H9 (cell line): Measurements from ENCODE around the gene PARP8. TPM values are rescaled to one million over a fixed set of nuclear protein-coding genes. Genes with fewer than 3 reads are reported as not detected.

Experiments used
- DNase-seq: peaks from one replicate; pipeline ENCODE4 v3.0.0-alpha.2; 2017
- H2AFZ ChIP-seq: one replicate; pipeline ENCODE4 v1.6.1; 2013; ENCODE audit warnings: mild to moderate bottlenecking, low read length, control low read depth, moderate library complexity
- H2AK5ac ChIP-seq: 2 replicates; pipeline ENCODE4 v1.6.1; 2013; ENCODE audit warnings: low read length, control low read depth, mixed read lengths; ENCODE audit not compliant: insufficient read length
- H2BK120ac ChIP-seq: one replicate; pipeline ENCODE4 v1.6.1; 2013; ENCODE audit warnings: low read depth, mild to moderate bottlenecking, low read length, control low read depth, inconsistent platforms; ENCODE audit not compliant: poor library complexity, severe bottlenecking
- H2BK12ac ChIP-seq: 2 replicates; pipeline ENCODE4 v1.6.1; 2013; ENCODE audit warnings: low read length, control low read depth, mixed read lengths, low read depth; ENCODE audit not compliant: insufficient read length
- H2BK15ac ChIP-seq: 2 replicates; pipeline ENCODE4 v1.6.1; 2013; ENCODE audit warnings: low read depth, low read length, control low read depth
- H2BK20ac ChIP-seq: one replicate; pipeline ENCODE4 v1.6.1; 2013; ENCODE audit warnings: low read depth, mild to moderate bottlenecking, low read length, control low read depth, inconsistent platforms; ENCODE audit not compliant: poor library complexity, severe bottlenecking
- H2BK5ac ChIP-seq: 2 replicates; pipeline ENCODE4 v1.6.1; 2013; ENCODE audit warnings: low read length, control low read depth, mixed read lengths; ENCODE audit not compliant: insufficient read length
- H3K14ac ChIP-seq: 2 replicates; pipeline ENCODE4 v1.6.1; 2013; ENCODE audit warnings: low read length, control low read depth; ENCODE audit not compliant: insufficient read depth
- H3K18ac ChIP-seq: 2 replicates; pipeline ENCODE4 v1.6.1; 2013; ENCODE audit warnings: low read depth, mild to moderate bottlenecking, mixed read lengths, low read length, control low read depth; ENCODE audit not compliant: insufficient read length
- H3K23ac ChIP-seq: 2 replicates; pipeline ENCODE4 v1.6.1; 2013; ENCODE audit warnings: low read length, control low read depth, mixed read lengths, low read depth; ENCODE audit not compliant: insufficient read length
- H3K23me2 ChIP-seq: 2 replicates; pipeline ENCODE4 v1.6.1; 2013; ENCODE audit warnings: low read depth, mild to moderate bottlenecking, mixed read lengths, low read length, control low read depth; ENCODE audit not compliant: insufficient read length, poor library complexity, severe bottlenecking
- H3K27ac ChIP-seq: 2 replicates; pipeline ENCODE4 v1.5.1; 2013; ENCODE audit warnings: low read length, control low read depth, mixed read lengths, low read depth; ENCODE audit not compliant: insufficient read length
- H3K27me3 ChIP-seq: 2 replicates; pipeline ENCODE4 v1.6.1; 2013; ENCODE audit warnings: low read length, control low read depth, inconsistent platforms; ENCODE audit not compliant: insufficient read depth
- H3K4ac ChIP-seq: 2 replicates; pipeline ENCODE4 v1.6.1; 2013; ENCODE audit warnings: low read depth, mild to moderate bottlenecking, control low read depth, inconsistent platforms, low read length, moderate library complexity
- H3K4me1 ChIP-seq: 2 replicates; pipeline ENCODE4 v1.6.1; 2013; ENCODE audit warnings: low read length, control low read depth, inconsistent platforms; ENCODE audit not compliant: insufficient read depth
- H3K4me2 ChIP-seq: 2 replicates; pipeline ENCODE4 v1.6.1; 2013; ENCODE audit warnings: low read length, control low read depth, mixed read lengths; ENCODE audit not compliant: insufficient read length, insufficient read depth
- H3K56ac ChIP-seq: 2 replicates; pipeline ENCODE4 v1.6.1; 2013; ENCODE audit warnings: low read depth, mild to moderate bottlenecking, mixed read lengths, low read length, control low read depth; ENCODE audit not compliant: insufficient read length
- H3K79me1 ChIP-seq: 2 replicates; pipeline ENCODE4 v1.6.1; 2013; ENCODE audit warnings: low read depth, mild to moderate bottlenecking, moderate library complexity, low read length, control low read depth, inconsistent platforms; ENCODE audit not compliant: insufficient read depth, poor library complexity, severe bottlenecking
- H3K79me2 ChIP-seq: 2 replicates; pipeline ENCODE4 v1.6.1; 2013; ENCODE audit warnings: low read length, control low read depth, inconsistent platforms; ENCODE audit not compliant: insufficient read depth
- H3K9ac ChIP-seq: 2 replicates; pipeline ENCODE4 v1.6.1; 2013; ENCODE audit warnings: low read length, control low read depth, mixed read lengths; ENCODE audit not compliant: insufficient read length; ENCODE audit errors: extremely low read depth
- H3K9me3 ChIP-seq: one replicate; pipeline ENCODE4 v1.6.1; 2013; ENCODE audit warnings: low read depth, low read length, inconsistent platforms; ENCODE audit not compliant: control insufficient read depth
- H3T11ph ChIP-seq: one replicate; pipeline ENCODE4 v1.6.1; 2013; ENCODE audit warnings: mild to moderate bottlenecking, low read length, control low read depth, inconsistent platforms
- H4K20me1 ChIP-seq: one replicate; pipeline ENCODE4 v1.6.1; 2013; ENCODE audit not compliant: control insufficient read depth, insufficient read length, insufficient read depth
- H4K5ac ChIP-seq: 2 replicates; pipeline ENCODE4 v1.6.1; 2013; ENCODE audit warnings: low read depth, mild to moderate bottlenecking, mixed read lengths, low read length, control low read depth; ENCODE audit not compliant: insufficient read length
- H4K8ac ChIP-seq: replicated peaks from 2 replicates; pipeline ENCODE4 v1.6.1; 2013; ENCODE audit warnings: low read length, control low read depth, mixed read lengths, low read depth; ENCODE audit not compliant: insufficient read length
- H4K91ac ChIP-seq: 2 replicates; pipeline ENCODE4 v1.6.1; 2013; ENCODE audit warnings: low read depth, mild to moderate bottlenecking, moderate library complexity, mixed read lengths, low read length, control low read depth; ENCODE audit not compliant: insufficient read length
- H3K27ac Mint-ChIP-seq, 3 experiments: 2 replicates in 2 of 3; 3 replicates in 1 of 3; pipeline ENCODE4 v1.8.0; 2020 to 2021; ENCODE audit warnings: mixed read lengths in 3 of 3, mild to moderate bottlenecking in 1 of 3, moderate library complexity in 1 of 3
- H3K27me3 Mint-ChIP-seq: 2 replicates; pipeline ENCODE4 v1.8.0; 2021; ENCODE audit warnings: low read depth, mild to moderate bottlenecking, moderate library complexity, mixed read lengths
- H3K36me3 Mint-ChIP-seq, 3 experiments: 2 replicates in 2 of 3; 3 replicates in 1 of 3; pipeline ENCODE4 v1.8.0; 2020 to 2021; ENCODE audit warnings: low read depth in 3 of 3, mixed read lengths in 3 of 3; ENCODE audit not compliant: insufficient read depth in 1 of 3
- H3K4me1 Mint-ChIP-seq, 2 experiments: 2 replicates each; pipeline ENCODE4 v1.8.0; 2020; ENCODE audit warnings: mixed read lengths in 2 of 2
- H3K4me3 Mint-ChIP-seq, 2 experiments: 2 replicates in 1 of 2; 3 replicates in 1 of 2; pipeline ENCODE4 v1.8.0; 2020 to 2021; ENCODE audit warnings: mild to moderate bottlenecking in 2 of 2, mixed read lengths in 2 of 2, moderate library complexity in 1 of 2
- H3K9me3 Mint-ChIP-seq, 2 experiments: 2 replicates in 1 of 2; 3 replicates in 1 of 2; pipeline ENCODE4 v1.8.0; 2020; ENCODE audit warnings: mild to moderate bottlenecking in 2 of 2, mixed read lengths in 2 of 2, moderate library complexity in 1 of 2
- WGBS: extraction: QIAGEN DNeasy Blood & Tissue Kit; methylation state at CpG from one replicate; pipeline ENCODE4 v1.1.7; 2013; ENCODE audit warnings: missing lambda C conversion rate, low lambda C conversion rate, mixed read lengths; ENCODE audit not compliant: insufficient read length; ENCODE audit errors: extremely low coverage; 5-methylcytosine and 5-hydroxymethylcytosine counted together
- total RNA-seq: library from RNA; stranded (reverse); gene quantifications from 2 replicates; pipeline ENCODE4 v1.2.1, GENCODE V29; 2021
- TF ChIP-seq, protein P1 (sequence below): fragments of 200-600 bp; sonication (generic); conservative IDR thresholded peaks from 3 replicates; pipeline ENCODE4 v1.8.0; 2021; ENCODE audit warnings: antibody characterized with exemption, mild to moderate bottlenecking

PARP8 gene
- total RNA-seq, 1 experiment from 2014 or later, result 34.0 TPM

GRCh38 chr5:50663636-50664035 is 2.8 kb upstream of the PARP8 start:
- Mint-ChIP-seq H3K27me3 (peaks cover 11% of the 10 kb centered on the region), H3K36me3 (peaks cover 0 to 1% (median 0%) of the 10 kb centered on the region in 3 experiments; a peak in 1 of 7 replicates), H3K27ac (no peak overlapping the region), H3K4me1 (peaks cover 13% of the 10 kb centered on the region in 2 experiments), H3K4me3 (no peak overlapping the region), H3K9me3 (no peaks in the 10 kb centered on the region; a peak in 1 of 5 replicates)
- no peak for DNase-seq
- Histone ChIP-seq H3K4ac (no peak overlapping the region), H3K79me1 (no peaks in the 10 kb centered on the region), H4K5ac (no peak overlapping the region), H2BK15ac (no peak overlapping the region), H3K4me1 (no peaks in the 10 kb centered on the region; the same call in 1 of the 2 replicates), H4K8ac (no peak overlapping the region), H2BK120ac (no peak overlapping the region), H2BK5ac (no peak overlapping the region), H3K23me2 (peaks cover 9% of the 10 kb centered on the region), H3K79me2 (no peaks in the 10 kb centered on the region; the same call in 1 of the 2 replicates), H3K9me3 (no peaks in the 10 kb centered on the region), H3K14ac (no peak overlapping the region), H4K20me1 (no peaks in the 10 kb centered on the region), H3K27me3 (no peaks in the 10 kb centered on the region), H4K91ac (no peak overlapping the region), H2BK12ac (no peak overlapping the region), H3K4me2 (no peak overlapping the region), H2AFZ (no peak overlapping the region), H3K56ac (no peak overlapping the region), H3K18ac (no peak overlapping the region), H2AK5ac (no peak overlapping the region), H3K27ac (no peak overlapping the region), H3T11ph (no peak overlapping the region), H3K9ac (no peak overlapping the region), H3K23ac (no peak overlapping the region), H2BK20ac (no peak overlapping the region)
- WGBS, result no CpG with 5 or more reads among the region's 4 CpGs
- TF ChIP-seq, protein P1, sequence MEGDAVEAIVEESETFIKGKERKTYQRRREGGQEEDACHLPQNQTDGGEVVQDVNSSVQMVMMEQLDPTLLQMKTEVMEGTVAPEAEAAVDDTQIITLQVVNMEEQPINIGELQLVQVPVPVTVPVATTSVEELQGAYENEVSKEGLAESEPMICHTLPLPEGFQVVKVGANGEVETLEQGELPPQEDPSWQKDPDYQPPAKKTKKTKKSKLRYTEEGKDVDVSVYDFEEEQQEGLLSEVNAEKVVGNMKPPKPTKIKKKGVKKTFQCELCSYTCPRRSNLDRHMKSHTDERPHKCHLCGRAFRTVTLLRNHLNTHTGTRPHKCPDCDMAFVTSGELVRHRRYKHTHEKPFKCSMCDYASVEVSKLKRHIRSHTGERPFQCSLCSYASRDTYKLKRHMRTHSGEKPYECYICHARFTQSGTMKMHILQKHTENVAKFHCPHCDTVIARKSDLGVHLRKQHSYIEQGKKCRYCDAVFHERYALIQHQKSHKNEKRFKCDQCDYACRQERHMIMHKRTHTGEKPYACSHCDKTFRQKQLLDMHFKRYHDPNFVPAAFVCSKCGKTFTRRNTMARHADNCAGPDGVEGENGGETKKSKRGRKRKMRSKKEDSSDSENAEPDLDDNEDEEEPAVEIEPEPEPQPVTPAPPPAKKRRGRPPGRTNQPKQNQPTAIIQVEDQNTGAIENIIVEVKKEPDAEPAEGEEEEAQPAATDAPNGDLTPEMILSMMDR, result no peak
